Fibroblast of upper back skin (primary cell): ENCODE data around the gene IL17F.
"Not testable (repeated sequence)": the region's sequence is repeated elsewhere in the genome, so short reads cannot be mapped to it uniquely, and the experiment has no call there.

Source experiments
- DNase-seq: peaks from one replicate; pipeline ENCODE4 v3.0.0-alpha.2; 2013

IL17F gene

DNA sequence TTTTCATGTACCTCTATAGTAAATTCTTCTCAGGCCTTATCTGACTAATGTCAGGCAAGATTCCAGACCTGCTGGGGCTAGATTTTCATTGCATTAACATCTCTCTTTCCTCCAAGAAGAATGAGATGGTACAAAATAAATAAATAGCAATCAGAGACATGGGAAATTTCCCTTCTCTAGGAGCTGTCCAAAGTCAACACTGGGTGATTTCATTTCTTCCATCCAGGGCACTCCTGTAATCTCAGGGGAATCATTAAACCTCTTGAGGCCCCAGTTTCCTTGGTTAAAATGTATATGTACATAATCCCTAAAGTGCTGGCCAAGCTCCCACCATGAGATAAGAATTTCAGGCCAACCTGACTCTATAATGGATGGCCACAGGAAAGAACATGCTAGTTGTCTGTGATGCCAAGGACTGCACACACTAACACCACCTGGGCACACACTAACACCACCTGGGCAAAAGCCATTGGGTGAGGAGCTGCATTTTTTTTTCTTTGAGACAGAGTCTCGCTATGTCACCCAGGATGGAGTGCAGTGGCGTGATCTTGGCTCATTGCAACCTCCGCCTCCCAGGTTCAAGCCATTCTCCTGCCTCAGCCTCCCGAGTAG is 912 bp downstream of the IL17F start:
- DNase-seq, result no peak

DNA sequence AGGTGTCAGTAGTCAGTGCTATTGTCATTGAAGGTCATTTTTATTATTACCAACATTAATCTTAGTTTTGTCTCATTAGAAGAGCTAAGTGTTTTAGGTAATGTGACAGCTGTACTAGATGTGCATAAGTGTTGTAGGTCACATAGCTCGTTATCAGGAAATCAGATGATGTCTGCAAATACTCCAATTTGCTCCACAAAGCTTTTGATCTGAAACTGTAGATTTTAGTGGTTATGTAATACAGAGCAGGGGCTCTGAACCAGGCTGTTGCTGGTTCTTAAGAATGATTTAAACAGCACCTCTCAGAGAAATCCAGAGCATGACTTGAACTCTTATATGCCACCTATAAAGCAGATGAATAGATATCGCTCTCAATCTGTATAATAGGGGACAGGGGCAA is 2.5 kb downstream of the IL17F start:
- no peak for DNase-seq

DNA sequence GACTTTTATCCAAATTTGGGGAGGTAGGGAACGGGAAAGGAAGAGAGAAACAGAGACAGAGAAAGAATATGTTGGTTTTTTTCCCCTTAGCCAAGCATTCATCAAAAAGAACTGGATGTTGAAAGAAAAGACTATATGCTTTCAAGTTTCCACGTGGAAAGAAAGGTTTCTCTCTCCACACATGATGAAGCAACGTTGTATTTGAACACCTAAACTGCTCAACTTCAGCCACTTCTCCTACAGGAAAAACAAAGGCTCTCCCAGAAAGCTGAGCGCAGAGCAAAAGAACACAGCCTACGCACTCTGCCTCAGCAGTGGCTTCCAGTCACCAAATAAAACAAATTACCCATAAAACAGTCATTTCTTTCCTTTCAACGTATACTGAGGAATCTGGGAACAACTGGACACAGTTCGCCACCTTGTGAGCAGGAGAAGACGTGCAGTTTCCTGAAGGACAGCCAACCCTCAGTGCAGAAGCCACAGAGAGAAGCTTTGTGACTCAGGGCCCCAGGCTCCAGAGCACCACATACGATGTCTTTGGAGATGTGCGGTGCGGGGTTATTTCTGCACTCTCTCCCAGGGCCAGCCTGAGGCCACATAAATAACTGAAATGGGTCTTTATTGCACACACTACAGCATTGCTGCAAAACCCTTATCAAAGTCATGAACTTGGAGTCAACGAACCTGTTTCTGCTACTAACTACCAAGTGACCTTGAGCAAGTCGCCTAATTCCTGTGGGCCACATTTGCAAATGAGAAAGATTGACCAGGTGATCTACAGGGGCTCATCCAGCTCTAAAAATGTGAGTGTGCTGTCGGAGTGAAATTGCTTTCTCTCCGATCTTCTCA is 10.1 kb downstream of the IL17F start:
- peak; percentile 61 for DNase-seq

DNA sequence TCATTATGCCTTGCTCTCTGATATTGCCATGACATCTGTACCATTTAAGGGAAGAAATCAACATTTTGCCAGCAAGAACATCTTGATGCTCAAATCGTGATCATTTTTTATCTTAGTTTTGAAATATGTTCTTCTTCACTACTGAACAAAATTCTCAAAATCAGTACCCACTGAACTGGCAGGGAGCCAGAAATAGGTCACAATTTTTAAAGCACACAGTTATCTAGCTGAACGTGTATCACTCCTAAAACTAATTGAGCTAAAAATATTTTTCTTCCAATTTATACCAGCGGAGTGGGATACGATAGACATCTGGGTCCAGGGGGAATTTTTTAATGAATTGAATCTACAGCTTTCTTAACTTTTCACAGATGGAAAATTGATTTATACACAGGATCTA is 11.3 kb downstream of the IL17F start:
- no peak for DNase-seq

DNA sequence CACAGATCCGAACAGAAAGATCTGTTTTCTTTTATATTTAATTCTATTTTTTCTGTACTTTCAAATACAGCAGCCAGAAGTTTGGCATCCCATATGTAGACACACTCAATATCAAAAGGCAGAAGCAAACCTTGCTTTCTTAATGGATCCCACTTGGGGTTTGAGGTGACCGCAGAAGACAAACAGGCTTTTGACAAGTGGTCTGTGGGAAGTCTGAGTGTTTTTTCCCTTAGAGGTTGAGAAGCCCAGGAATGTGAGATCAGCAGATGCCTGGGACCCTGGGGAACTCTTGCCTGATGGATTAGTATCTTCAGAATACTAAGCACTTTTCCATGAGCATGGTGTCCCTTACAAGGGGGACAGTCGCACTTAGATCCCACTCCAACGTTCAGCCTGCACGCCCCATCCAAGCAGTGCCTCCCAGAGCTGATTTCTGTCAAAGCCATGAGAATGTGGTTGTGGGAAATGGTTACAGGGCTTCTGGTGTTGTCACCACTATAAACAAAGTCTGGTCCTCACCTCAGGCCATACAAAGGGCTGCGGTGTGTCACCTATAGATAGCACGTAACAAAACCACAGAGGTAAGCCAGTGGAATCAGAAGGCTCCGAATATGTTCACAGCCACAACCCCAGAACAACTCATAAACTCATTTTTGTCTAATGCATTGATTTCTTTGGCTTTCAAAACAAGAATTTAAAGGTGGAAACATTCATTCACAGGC is 12.7 kb downstream of the IL17F start:
- peak; percentile 52 for DNase-seq

DNA sequence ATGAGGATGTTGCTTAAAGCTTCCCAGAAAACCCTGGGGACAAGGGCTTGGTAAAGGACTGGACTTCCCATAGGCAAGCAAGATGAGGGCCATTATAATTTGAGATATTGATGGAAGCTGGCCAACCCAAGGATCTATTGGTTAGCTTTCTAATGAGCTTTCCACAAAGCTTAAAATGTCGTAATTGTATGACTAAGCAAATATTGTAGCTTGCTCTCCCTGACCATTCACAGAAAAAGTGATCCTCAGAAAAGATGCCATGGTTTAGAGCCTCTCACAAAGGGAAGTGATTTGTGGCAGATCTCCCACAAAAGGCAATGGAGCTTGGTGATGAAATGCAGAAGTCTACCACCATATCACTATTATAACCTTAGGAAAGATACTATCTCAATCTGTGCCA is 13.6 kb downstream of the IL17F start:
- DNase-seq, result no peak

DNA sequence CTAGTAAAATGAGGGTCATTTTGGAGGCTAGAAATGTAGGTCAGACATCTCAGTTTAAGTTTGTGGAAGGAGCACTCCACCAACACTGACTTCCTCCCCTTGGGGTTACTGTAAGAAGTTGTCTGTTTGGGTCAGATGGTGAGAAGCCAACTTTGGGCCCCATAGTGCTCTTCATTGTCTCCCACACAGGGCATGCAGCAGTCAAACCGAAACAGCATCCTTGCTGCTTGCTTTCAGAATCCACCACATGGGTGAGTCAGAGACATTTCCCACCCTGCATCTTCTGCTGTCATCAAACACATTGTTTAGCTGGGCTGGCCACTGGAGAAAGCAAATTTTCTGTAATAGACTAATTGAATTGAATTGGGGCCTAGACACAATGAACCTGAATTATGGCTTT is 16.8 kb downstream of the IL17F start:
- no peak for DNase-seq

DNA sequence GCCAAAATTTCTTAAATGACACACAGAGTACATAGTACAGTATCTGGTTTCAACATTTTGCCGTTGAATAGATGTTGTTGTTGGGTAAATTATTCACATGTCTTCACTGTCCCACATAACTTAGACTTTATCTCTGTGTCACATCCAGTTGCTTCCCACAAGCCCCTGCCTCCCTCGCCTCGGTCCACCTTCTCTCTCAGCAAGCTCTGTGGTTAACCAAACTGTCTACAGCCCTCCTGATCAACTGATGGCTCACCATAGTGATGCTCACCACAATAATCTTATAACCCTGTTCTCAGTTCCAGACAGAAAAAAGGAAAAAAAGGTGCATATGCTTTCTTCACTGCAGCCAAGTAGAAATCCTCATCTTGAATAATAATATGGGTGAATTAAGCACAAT is 23.0 kb downstream of the IL17F start:
- no peak for DNase-seq

DNA sequence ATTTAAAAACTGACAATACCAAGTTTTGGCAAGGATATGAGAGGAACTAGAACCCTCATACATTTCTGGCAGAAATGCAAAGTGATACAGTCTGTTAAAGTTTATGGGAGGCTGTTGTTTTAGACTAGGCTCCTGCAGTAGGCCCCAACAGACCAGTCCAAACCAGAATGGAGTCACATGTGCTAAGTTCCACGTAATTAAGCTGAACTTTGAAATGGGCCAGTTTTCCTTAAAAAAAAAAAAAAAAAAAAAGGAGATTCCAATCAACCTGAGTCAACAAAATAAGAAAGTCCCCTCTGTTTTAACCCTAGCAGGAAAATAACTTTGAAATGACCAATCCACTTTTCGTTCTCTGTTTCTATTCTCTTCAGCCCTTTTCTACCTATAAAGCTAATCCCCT is 26.5 kb downstream of the IL17F start:
- DNase-seq, result no peak

DNA sequence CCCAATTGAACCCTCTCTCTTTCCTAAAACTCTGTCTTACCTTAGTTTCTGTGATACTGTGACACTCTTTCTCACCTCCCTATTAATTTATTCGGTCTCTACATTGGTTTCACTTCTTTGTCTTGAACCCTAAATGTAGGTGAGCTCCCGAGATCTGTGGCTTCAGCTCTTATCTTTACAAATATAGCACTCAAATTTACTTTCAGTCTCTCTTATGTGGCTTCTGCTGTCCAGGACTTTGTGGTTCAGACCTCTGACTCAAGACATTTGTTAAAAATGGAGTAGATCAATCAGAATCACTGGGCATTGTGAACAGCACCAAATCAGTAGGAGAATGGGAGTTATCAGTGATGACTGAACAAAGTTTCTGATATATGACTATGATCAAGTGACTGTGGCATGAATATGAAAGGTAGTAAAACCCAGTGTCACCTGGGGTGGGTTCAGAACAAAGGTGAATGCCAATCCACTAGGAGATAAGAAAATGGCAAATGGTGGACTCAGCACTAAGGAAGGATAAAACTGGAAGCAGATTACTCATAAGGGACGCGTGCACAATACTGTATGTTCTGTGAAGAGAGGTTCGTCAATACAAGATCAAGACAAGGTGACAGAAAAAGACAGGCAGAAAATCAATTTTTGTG is 27.2 kb downstream of the IL17F start:
- no peak for DNase-seq

DNA sequence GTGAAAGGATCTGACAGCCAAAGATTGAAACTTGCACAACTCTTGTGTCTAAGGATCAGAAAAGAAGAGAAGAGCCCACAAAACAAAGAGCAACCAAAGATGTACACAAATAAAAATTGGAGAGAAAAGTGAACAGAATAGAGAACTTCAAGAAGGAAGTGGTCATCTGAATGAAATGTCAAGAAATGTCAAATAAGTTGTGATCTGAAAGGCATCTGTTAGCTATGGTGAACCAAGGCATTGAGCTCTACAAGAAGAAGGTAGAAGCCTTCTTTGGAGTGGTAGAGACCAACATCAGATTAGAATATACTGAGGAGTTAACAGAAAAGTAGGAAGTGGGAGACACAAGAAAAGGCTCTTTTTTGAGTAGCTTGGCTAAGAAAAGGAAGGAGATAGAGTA is 28.5 kb downstream of the IL17F start:
- no peak for DNase-seq

DNA sequence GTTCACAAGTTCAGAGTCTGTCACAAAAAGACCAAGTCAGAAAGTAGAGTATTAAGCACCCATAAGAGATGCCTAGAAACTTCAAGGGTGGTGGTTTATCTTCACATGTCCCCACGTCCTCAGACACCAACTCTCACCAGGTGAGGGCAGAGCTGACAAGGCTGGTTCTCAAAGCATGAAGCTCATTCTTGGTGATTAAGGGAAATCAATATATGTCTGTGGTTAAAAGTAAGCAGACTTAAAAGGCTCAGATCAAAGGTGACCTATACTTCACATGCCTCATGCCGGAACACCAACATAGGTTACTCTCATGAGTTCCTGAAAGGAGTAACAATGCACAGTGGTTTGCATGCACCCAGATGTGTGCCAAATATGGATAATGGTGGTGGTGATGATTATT is 31.2 kb downstream of the IL17F start:
- no peak for DNase-seq

DNA sequence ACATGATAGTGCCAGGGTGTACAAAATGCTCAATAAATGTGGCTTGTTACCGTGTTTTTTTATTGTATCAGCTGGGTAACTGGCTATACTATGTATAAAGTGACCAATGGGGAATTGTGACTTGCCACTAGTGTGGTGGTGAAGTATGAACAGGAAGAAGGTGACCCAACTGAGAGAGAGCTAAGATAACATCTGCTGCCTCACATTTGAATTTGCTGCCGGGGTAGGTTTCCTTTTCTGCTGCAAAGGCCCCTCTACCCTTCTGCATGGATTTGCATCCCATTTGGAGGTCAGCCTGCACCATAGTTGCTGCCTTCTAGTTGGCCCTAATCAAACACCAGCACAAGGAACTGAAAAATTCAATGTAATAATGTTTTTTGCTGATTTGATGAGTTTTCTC is 34.1 kb downstream of the IL17F start:
- DNase-seq, result no peak

DNA sequence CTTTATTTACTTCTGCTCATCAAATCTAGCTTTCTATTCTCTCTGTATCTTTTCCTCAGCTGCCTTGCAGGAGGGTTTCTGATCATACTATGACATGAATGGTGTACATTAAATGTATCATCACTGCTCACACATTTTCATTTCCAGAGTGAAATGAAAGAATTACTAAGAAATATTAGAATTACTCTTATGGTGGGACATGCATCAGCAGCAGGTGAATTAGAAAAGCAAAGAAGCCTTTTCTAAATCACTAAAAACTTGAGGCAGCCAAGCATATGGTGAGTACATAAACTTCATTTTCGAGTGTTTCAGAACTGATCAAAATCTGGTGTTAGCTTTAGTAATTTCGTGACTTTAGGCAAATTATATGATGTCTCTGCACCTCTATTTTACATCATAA is 34.5 kb downstream of the IL17F start:
- DNase-seq, result no peak

DNA sequence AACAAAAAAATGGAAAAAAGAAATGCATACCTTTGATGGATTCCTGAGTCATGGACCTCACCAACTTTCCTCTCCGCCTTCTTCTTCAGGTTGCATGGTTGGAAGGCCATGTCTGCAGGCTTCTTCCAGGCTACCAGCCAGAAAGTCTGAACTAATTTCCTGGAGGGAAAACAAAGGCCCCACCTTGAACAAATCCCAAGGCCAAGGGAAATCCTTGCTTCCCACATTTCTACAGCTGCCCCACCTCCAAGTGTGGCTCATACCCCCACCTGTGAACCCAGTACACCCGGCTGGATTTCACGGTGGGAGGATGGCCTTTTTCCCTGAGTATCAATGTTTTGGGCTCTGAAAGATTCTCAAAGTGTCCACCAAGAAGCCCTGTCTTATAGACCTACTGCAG is 35.7 kb downstream of the IL17F start:
- DNase-seq, result no peak

DNA sequence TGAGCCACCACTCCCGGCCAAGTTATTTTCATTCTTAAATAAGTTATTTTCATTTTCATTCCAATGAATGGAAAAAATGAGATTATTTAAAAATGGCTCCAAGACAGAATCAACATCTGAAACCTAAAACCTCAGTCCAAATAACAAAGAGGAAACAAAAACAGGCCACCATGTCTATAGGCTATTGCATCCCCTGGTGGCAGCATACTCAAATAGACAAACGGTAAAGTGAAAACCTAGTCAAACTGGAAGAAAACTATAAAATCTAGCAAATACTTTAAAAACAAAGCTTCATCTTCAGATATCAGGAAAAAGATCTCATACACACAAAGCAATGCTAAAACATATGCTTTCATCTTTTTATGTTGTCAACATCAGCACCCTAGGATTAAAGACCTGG is 37.2 kb downstream of the IL17F start:
- DNase-seq, result no peak

DNA sequence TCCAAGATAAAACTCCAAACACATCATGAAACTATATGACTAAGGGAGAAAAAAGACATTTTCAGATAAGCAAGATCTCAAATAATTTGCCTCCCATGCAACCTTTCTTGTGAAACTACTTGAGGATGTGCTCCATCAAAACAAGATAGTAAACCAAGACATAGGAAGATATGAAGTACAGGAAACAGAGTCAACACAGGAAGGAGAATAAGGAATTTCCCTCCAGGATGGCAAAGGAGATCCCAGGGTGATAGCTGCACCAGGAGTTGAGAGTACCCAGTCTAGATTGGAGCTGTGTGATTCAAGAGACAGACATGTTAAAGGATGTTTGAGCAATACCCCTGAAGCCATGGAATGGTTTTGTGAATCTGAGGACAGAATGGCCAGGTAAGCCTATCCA is 42.8 kb downstream of the IL17F start:
- no peak for DNase-seq

DNA sequence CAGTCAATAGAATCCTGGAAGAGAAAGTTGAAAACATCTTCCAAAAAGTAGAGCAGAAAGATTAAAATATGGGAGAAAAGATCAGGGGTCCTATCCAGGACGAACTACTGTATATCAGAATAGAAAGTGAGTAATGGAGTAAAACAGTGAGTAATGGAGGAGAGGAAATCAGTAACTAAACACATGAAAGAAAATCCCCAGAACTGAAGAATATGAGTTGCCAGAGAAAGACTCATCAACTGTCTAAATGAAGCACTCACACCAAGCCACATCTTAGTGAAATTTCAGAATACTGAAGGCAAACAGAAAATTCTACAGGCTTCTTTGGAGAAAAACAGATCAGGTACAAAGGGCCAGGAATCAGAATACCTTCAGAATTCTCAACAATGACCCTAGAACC is 43.3 kb downstream of the IL17F start:
- no peak for DNase-seq

DNA sequence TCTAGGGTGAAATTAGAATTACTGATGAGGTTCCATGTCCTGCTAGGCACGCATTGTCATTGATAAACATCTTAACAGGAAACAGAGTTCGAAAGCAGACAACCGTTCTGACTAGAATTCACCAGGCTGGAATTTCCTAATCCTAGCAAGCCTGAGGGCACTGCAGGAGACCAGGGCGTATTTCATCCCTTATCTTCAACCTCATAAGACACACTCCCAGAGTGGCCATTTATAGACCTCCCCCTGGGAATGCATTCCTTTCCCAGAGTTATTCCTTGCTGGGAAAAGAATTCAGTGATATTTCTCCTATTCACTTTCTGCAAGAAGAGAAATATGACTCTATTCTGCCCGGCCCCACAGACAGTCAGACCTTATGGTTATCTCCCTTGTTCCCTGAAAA is 44.2 kb downstream of the IL17F start:
- not testable (repeated sequence) for DNase-seq

DNA sequence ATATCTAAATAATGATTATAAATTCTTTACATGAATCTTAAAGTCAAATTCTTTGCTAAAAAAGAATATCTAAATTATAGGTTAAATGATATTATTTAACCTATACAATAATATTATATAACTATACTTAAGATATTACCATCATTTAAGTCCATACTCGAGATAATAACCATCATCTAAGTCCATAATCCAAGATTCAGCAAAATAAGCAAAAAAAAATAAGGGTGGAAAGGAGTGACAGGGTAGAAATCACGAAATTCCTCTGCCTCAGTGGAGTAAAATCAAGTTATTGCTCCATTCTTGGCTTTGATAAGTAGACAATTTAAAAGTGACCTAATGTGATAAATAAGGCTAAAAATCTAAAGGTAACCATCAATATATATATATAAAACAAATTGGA is 48.4 kb downstream of the IL17F start:
- no peak for DNase-seq

DNA sequence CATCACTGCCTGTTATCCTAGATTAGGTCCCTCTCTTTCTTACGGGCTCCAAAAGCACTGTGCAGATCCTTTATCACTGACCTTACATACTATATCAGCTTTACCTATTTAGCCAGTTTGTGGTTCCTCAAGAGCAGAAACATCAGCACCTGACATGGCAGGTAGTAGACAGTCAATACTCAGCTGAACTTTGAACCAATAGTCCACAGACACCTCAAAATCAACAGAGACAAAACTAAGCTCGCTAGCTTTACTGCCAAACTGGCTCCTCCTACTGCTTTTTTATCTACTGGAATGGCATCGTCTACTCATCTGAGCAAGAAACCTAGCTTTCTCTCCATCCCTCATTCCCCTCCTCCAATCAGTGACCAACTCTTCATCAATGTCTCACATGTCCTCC is 52.5 kb downstream of the IL17F start:
- DNase-seq, result no peak

DNA sequence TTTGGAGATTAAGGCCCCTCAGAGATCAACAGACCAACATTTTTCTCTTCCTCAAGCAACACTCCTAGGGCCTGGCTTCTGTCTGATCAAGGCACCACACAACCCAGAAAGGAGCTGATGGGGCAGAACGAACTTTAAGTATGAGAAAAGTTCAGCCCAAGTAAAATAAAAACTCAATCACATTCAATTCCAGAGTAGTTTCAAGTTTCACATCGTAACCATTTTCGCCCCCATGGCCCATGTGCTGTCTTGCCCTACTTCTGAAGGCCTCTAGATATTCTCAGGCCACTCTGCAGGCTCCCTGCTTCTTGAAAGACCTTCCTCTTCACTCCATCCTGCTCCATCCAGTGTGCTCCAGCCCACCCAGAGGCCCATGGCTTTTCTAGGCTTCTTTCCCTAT is 53.9 kb downstream of the IL17F start:
- DNase-seq, result no peak

DNA sequence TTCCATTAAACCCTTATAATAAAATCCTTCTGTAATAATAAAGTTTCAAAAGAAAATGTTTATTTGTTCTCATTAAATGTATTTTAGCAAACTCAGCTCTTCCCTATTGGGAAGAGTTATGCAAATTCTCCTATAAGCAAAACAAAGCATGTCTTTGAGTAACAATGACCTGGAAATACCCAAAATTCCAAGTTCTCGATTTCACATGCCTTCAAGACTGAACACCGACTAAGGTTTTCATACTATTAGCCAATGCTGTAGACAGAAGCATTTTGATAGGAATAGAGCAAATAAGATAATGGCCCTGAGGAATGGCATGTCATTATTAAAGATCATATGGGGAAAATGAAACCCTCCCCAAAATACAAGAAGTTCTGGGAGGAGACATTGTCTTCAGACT is 54.3 kb downstream of the IL17F start:
- no peak for DNase-seq

DNA sequence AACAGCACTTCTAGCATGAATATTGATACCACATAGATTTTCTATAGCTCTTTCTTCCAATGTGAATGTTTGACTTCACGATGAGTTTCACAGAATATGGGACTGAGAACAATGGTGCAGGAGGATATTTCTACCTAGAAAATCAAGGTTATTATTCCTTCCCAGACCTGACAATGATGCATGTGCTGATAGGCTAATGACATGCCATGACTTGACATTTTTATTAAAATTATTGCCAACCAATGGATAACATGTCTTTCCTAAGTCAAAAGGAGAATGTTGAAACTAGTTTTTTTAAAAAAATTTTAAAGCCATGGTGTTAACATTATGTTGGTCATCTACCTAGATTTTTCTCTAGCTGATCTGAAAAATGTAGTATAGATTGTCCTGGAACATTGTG is 57.2 kb downstream of the IL17F start:
- no peak for DNase-seq
